HG03575 (cell line): Measurements from ENCODE around the gene MACF1.

Source experiments
- ATAC-seq: cut with Tn5 transposase; IDR thresholded peaks from one replicate; pipeline ENCODE4 v1.9.1; 2021; ENCODE audit not compliant: unreplicated experiment, insufficient number of reproducible peaks, low FRiP score; ENCODE audit errors: extremely low read depth

Gene MACF1

GRCh38 chr1:39210649-39211048, 6.2 kb downstream of the MACF1 start:
- ATAC-seq = no peak

- ATAC-seq = no peak
Observed at GRCh38 chr1:39212499-39212898, 8.0 kb downstream of the MACF1 start.

DNA sequence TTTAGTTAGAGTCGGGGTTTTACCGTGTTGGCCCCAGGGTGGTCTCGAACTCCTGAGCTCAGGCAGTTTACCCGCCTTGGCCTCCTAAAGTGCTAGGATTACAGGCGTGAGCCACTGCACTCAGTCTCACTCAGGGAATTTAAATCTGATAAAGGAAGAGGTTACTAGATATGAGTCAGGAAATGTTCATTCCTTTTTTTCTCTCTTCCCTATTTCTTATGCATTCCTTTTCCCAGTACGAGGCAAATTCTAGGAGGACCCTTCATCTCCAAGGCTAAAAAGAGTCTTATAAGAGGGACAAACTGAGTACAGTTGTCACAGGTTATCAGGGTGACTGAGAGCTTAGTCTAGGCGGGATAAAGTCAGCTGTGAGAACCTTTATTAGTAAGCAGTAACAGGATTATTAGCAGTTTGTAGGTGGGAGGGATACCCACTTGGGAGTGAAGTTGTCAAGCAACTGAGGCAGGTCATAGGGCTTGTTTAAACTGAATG, 9.1 kb downstream of the MACF1 start:
- ATAC-seq = no peak

- ATAC-seq = no peak
Observed at GRCh38 chr1:39214021-39214713, 9.7 kb downstream of the MACF1 start.

GRCh38 chr1:39214714-39214997, 10.2 kb downstream of the MACF1 start:
- no peak for ATAC-seq

GRCh38 chr1:39214998-39215873, 10.7 kb downstream of the MACF1 start:
- no peak for ATAC-seq

- no peak for ATAC-seq
Observed at GRCh38 chr1:39216771-39217170, 12.3 kb downstream of the MACF1 start.

DNA sequence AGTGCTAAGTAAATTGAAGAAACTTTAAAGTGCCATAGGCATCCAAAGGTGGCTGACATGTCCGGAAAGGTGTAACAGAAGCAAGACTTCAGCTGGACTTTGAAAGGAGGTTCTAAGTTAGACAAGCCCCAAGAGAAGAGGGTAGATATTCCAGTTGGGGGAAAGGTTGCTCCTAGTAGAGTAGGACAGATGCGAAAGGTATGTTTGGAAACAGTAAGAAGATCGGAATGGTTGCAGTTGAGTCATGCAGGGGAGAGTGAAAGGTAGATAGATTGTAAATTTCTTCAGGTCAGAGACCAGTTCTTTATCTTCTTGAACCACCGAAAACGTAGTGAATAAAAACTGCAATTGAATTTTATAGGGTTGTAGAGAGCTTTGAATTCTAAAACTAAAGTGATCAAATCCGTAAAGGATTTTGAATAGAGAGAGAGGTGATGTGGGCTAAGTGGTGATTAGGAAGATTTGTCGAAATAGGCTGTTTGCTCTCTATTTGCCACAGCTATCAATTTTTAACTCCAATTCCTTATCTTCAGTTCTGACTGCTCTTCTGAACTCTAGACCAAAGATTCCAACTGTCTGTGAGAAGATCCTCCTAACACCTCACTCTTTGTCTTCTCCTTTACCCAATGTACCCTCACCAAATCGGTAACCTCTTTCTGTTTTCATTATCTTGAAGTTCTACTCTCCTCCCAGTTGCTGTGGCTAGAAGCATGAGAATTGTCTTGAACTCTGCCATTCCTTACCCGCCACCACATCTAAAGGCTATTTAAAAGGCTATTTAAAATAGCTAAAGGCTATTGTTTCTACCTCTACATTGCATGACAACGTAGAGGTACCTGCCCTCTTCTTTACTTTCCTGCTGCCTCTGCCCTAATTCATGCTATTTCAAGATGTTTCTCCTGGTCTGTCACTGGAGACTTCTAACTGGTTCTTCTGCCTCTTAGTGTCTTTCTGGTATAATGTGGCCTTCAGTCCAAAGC, 16.7 kb downstream of the MACF1 start:
- no peak for ATAC-seq

GRCh38 chr1:39224295-39224829, 19.9 kb downstream of the MACF1 start:
- no peak for ATAC-seq

- ATAC-seq = no peak
Observed at GRCh38 chr1:39226836-39227235, 22.3 kb downstream of the MACF1 start.

DNA sequence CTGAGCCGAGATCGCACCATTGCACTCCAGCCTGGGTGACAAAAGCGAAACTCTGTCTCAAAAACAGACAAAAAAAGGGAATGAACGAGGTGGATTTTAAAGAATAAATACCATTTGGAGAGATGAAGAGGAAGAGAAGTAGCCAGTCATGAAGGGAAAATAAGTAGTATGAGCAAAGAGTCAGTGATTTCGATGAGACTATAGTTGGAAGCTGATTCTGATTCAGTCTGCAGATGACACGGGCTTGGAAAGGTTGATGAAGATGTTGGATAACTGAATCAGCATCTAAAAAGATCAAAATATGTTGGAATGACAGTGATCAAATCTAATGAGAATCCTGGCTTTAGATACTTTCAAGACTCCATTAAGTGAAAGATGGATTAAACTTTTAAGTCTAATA, 23.8 kb downstream of the MACF1 start:
- ATAC-seq = no peak

GRCh38 chr1:39229504-39229903, 25.0 kb downstream of the MACF1 start:
- ATAC-seq = no peak

GRCh38 chr1:39230261-39231190, 26.0 kb downstream of the MACF1 start:
- no peak for ATAC-seq

GRCh38 chr1:39236971-39237370, 32.5 kb downstream of the MACF1 start:
- no peak for ATAC-seq

GRCh38 chr1:39238476-39238875, 34.0 kb downstream of the MACF1 start:
- no peak for ATAC-seq

GRCh38 chr1:39239968-39240367, 35.5 kb downstream of the MACF1 start:
- no peak for ATAC-seq

- ATAC-seq = no peak
Observed at GRCh38 chr1:39243302-39243701, 38.8 kb downstream of the MACF1 start.
